Activated gamma-delta T cell (primary cell): Measurements from ENCODE around the gene TSPAN9.

Experiments used
- DNase-seq: peaks from one replicate; lab custom pipeline; 2025; lab: John Stamatoyannopoulos, UW

The TSPAN9 gene

GRCh38 chr12:3275171-3276041, 198.2 kb downstream of the TSPAN9 start:
- DNase-seq = peak; percentile 27

DNA sequence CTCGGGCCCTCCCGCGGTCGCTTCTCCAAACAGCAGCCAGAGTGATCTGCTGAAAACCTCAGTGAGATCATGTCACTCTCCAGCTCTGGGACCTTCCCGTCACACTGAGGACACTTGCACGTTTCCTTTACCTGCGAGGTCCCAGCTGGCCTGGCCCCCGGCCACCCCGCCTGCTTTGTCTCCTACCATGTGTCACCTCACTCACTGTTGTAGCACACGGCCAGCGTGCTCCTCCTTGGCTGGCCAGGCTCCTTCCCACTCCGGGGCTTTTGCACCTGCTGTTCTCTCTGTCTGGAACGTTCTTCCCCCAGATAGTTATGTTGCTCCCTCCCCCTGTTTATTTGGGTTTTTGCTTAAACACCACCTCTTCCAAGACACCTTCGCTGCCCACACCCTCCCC, 199.0 kb downstream of the TSPAN9 start:
- DNase-seq = no peak

GRCh38 chr12:3277306-3277943, 200.2 kb downstream of the TSPAN9 start:
- no peak for DNase-seq

GRCh38 chr12:3278681-3279414, 201.7 kb downstream of the TSPAN9 start:
- no peak for DNase-seq

GRCh38 chr12:3279415-3279780, 202.2 kb downstream of the TSPAN9 start:
- no peak for DNase-seq

GRCh38 chr12:3279832-3280231, 202.7 kb downstream of the TSPAN9 start:
- DNase-seq = no peak

DNA sequence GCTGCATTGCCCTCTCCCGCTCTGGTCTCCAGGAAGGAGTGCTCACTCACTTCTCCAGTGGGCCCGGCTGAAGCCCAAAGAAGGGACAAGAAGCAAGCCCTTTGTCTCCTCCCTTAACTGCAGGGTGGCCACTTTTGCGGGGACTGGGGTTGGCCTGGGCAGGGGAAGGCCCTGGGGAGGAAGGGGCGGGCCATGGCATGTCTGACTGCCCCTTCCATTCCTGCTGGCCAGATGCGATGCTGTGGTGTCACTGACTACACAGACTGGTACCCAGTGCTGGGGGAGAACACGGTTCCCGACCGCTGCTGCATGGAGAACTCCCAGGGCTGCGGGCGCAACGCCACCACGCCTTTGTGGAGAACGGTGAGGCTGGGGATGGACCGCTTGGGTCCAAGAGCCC, 203.8 kb downstream of the TSPAN9 start:
- no peak for DNase-seq

- no peak for DNase-seq
Measured at GRCh38 chr12:3281588-3282383, 204.6 kb downstream of the TSPAN9 start.

DNA sequence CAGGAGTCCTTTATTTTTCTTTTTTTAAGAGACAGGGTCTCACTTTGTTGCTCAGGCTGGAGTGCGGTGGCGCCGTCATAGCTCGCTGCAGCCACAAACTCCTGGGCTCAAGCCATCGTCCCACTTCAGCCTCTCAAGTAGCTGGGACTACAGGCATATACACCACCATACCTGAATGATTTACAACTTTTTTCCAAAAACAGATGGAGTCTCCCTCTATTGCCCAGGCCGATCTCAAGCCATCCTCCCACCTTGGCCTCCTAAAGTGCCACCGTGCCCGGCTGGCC, 205.1 kb downstream of the TSPAN9 start:
- DNase-seq = no peak

DNA sequence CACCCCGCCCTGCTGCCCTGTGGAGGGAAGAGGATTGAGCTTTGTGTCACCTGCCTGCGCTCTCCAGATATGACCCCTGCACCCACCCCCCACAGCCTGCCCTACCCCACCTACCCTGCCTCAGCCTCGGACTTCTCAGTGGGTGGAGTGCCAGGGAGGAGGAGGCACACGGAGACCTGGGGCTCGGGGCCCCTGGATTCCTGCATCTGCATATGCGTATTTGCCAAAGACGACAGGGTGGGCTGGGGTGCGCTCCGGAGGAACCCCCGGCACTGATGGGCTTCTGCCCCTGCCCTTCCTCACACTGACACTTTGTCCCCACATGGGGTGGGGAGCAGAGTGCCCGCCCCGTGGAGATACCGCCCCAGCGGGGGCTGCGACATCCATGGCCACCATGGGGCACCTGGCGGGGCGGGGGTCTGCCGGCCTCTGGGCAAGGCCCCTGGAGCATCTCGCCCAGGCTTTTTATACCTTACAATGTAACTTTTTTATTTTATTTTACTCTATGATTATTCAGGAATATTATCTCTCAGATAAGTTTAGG, 206.0 kb downstream of the TSPAN9 start:
- no peak for DNase-seq

GRCh38 chr12:3284405-3284804, 207.2 kb downstream of the TSPAN9 start:
- no peak for DNase-seq

DNA sequence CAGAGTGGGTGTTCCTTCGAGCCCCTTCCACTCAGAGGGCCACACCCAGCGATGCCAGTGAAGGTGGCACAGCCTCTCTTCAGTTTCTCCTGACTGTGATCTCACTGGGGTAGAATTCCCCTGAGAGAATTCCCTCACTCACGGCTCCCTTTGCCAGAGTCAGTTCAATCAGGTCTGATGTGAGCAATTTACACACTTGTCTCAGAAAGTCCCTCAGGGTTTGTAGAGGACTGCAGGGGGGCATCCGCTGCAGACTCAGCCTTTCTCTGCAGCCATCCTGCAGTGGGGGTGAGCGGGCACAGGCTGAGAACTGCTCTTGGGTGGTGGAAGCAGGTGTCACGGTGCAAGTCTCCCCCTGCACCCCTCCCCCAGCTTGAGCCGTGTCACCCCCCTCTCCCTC, 208.4 kb downstream of the TSPAN9 start:
- no peak for DNase-seq

- DNase-seq = no peak
Measured at GRCh38 chr12:3288690-3289089, 211.5 kb downstream of the TSPAN9 start.

DNA sequence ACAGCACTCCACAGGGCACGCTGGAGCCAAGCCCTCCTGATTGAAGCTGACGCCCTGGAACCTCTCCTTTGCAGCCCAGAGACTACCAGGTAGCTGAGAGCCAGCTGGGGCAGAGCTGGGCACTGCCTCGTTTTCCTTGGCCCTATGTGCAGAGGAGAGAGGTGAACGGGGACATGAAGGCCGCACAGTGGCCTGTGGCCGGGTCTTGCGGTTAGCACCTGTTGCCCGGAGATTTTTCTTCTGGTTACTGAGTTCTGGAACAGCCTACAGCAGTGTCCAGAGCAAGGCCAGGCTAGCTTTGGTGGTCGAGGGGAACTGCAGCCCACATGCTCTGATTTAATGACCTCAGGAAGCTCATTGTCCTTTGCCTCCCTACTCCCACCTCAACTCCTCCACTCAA, 212.5 kb downstream of the TSPAN9 start:
- no peak for DNase-seq

GRCh38 chr12:3291939-3292338, 214.8 kb downstream of the TSPAN9 start:
- DNase-seq = no peak

DNA sequence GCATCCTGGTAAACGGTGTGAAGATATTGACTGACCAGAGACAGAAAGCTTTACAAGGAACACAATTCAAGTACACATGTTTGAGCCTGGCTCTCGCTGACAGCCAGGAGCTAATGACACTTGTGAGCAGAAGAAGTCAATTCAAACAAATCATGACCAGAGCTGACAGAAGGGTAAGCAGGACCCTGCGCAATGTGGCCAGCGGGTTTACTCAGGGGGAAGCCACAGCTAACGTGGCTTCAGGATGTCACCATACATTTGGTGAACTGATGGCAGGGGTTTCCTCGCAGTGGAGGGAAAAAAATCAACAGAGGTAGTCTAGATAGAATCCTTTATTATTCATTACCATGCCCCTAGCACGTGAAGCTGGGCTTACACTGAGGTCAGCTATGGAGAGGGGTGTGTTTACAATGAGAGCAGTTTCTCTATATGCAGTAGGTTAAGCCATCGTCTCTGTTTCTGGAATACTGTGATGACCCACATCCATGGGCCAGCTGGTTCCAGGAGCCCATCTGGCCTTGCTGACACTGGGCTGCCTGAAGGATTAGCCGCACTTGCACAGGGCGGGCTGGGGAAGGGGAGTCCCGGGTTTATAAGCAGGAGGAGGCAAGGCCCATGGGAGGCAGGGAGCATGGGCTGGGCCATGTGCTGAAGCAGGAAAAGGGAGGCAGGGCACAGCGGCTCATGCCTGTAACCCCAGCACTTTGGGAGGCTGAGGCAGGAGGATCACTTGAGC, 215.7 kb downstream of the TSPAN9 start:
- DNase-seq = no peak

- no peak for DNase-seq
Measured at GRCh38 chr12:3293446-3294161, 216.4 kb downstream of the TSPAN9 start.

DNA sequence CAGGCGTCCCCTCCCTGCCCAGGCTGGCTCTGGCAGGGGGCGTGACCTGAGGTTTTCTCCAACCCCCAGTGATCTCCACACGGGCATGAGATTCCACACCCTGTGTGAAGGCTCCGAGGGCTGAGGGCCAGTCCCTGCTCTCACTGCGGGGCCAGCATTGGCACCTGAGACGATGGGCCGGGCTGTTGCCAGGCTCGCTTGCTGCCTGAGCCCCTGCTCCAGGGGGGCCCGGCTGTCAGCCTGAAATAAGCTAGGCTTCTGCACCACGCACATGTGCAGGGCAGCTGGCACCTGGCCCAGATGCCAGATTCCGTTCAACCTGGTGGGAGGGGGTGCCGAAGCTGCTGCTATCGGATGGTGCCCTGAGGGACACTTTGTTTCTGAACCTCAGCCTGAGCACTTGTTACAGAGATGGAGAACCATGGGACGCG, 217.3 kb downstream of the TSPAN9 start:
- no peak for DNase-seq

DNA sequence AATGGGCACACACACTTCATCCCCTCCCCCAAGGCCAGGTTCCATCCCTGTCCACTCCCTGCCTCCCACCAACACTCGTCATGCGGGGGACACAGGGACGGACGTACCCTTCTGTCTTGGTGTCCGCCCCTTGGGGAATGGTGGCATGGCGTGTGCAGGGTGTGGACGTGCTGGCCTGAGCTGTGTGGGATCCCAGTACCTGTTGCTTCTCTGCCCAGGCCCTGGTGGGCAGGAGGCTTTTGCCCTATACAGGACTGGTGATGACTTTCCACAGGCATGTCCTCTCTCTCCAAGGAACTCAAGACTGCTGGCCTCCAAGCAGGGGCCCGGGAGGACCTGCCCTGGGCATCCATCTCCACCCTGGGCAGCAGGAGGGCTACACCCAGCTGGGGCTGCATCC, 218.0 kb downstream of the TSPAN9 start:
- no peak for DNase-seq

GRCh38 chr12:3295646-3296408, 218.6 kb downstream of the TSPAN9 start:
- DNase-seq = no peak
